ENCODE data around the gene COL4A4. TPM values are rescaled to one million over a fixed set of nuclear protein-coding genes. Genes with fewer than 3 reads are reported as not detected.

The COL4A4 gene
- total RNA-seq, 4 donors from 2014 or later = 0.90 to 5.7 (median 3.1) TPM

- TF ChIP-seq EP300 (IDR thresholded peaks at IDR 0.05) (no peak), CTCF (IDR thresholded peaks at IDR 0.05) (no peak), POLR2A (IDR thresholded peaks at IDR 0.05) (no peak)
These were observed 11.8 kb downstream of the COL4A4 start for GRCh38 chr2:227152093-227152766.

GRCh38 chr2:227150222-227150936 is 13.6 kb downstream of the COL4A4 start:
- Histone ChIP-seq H3K27ac (no peak overlapping the region), H3K4me3 (no peak overlapping the region), H3K27me3 (no peaks in the 10 kb centered on the region), H3K4me1 (no peaks in the 10 kb centered on the region), H3K36me3 (no peaks in the 10 kb centered on the region), H3K9me3 (peaks cover 0 to 13% (median 2%) of the 10 kb centered on the region in 4 donors)
- DNase-seq (ENCODE audit: low spot score in 2 of 2) = no peak
- WGBS, 2 donors = 82% methylated on average over 2 of the region's 2 CpGs
- TF ChIP-seq CTCF (IDR thresholded peaks at IDR 0.05) (no peak), EP300 (IDR thresholded peaks at IDR 0.05) (no peak), POLR2A (IDR thresholded peaks at IDR 0.05) (no peak)

More at GRCh38 chr2:227152093-227152766, 11.8 kb downstream of the COL4A4 start:
- H3K27ac ChIP-seq = no peak overlapping the region
- H3K36me3 ChIP-seq = no peaks in the 10 kb centered on the region
- no peaks in the 10 kb centered on the region for H3K4me1 ChIP-seq
- no peak overlapping the region for H3K4me3 ChIP-seq
- DNase-seq (ENCODE audit: low spot score in 2 of 2) = no peak
- no peaks in the 10 kb centered on the region for H3K27me3 ChIP-seq
- H3K9me3 ChIP-seq = peaks cover 0 to 5% (median 2%) of the 10 kb centered on the region in 4 donors
- 89 to 90% methylated on average over 2 of the region's 2 CpGs for WGBS, 2 donors

- no peak overlapping the region for H3K27ac ChIP-seq
- TF ChIP-seq CTCF (IDR thresholded peaks at IDR 0.05) (no peak), EP300 (IDR thresholded peaks at IDR 0.05) (no peak), POLR2A (IDR thresholded peaks at IDR 0.05) (no peak)
- no peaks in the 10 kb centered on the region for H3K27me3 ChIP-seq
- H3K36me3 ChIP-seq = no peaks in the 10 kb centered on the region
- WGBS, 2 donors = 76 to 79% methylated on average over 2 of the region's 2 CpGs
- no peak for DNase-seq (ENCODE audit: low spot score in 2 of 2)
- H3K9me3 ChIP-seq = peaks cover 0 to 13% (median 2%) of the 10 kb centered on the region in 4 donors
- H3K4me1 ChIP-seq = no peaks in the 10 kb centered on the region
- no peak overlapping the region for H3K4me3 ChIP-seq
These were observed 15.9 kb downstream of the COL4A4 start for GRCh38 chr2:227148106-227148505.

GRCh38 chr2:227147023-227147422 is 17.0 kb downstream of the COL4A4 start:
- H3K36me3 ChIP-seq = no peaks in the 10 kb centered on the region
- H3K4me1 ChIP-seq = no peaks in the 10 kb centered on the region
- no peak overlapping the region for H3K27ac ChIP-seq
- TF ChIP-seq POLR2A (IDR thresholded peaks at IDR 0.05) (no peak), CTCF (IDR thresholded peaks at IDR 0.05) (no peak), EP300 (IDR thresholded peaks at IDR 0.05) (no peak)
- H3K27me3 ChIP-seq = no peaks in the 10 kb centered on the region
- 75 to 80% methylated on average over 3 of the region's 3 CpGs for WGBS, 2 donors
- no peak overlapping the region for H3K4me3 ChIP-seq
- no peak for DNase-seq (ENCODE audit: low spot score in 2 of 2)
- H3K9me3 ChIP-seq = peaks cover 0 to 13% (median 2%) of the 10 kb centered on the region in 4 donors

GRCh38 chr2:227146456-227146855 is 17.5 kb downstream of the COL4A4 start:
- no peak for DNase-seq (ENCODE audit: low spot score in 2 of 2)
- 83 to 86% methylated on average over 6 of the region's 6 CpGs for WGBS, 2 donors
- Histone ChIP-seq H3K36me3 (no peaks in the 10 kb centered on the region), H3K9me3 (peaks cover 0 to 13% (median 2%) of the 10 kb centered on the region in 4 donors), H3K4me3 (no peak overlapping the region), H3K27me3 (no peaks in the 10 kb centered on the region), H3K4me1 (no peaks in the 10 kb centered on the region), H3K27ac (no peak overlapping the region)
- TF ChIP-seq CTCF (IDR thresholded peaks at IDR 0.05) (no peak), POLR2A (IDR thresholded peaks at IDR 0.05) (no peak), EP300 (IDR thresholded peaks at IDR 0.05) (no peak)

All from tibial nerve (tissue), 4 donors.